ENCODE data around the gene TYMP.
"Not testable (repeated sequence)": the region's sequence is repeated elsewhere in the genome, so short reads cannot be mapped to it uniquely, and the experiment has no call there.

The TYMP gene

DNA sequence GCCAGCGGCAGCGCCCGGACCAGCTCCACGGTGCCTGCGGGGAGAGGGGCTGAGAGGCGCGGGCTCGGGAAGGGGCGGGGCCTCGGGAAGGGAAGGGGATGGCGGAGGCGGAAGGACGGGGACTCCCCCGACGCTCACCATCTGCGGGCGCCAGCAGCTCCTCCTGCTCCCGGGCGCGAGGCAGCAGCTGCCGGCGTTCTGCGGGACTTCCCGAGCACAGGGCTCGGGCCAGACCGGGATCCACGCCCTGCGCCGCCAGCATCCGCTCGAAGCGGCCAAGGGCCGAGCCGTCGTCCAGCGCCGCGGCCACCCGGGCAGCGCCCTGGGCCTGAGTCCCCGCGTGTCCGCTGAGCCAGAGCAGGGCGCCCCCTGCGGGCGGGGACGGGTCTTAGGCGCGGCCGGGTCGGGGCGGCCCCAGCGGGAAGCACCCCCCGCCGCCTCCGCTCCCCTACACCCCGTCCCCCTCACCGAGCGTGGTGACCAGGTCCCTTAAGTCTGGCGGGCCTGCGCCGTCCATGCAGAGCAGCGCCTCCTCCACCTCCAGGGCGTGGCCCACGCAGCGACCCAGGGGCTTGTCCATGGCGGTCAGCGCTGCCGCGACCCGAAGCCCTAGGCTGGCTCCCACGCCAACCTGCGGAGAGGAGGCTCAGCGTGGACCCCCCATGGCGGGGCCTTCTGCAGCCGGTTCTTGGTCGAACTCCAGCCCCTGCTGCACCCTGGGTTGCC, 3.5 kb downstream of the TYMP start:
- DNase-seq = peak; percentile 90
- no peaks in the 10 kb centered on the region for H3K27me3 Mint-ChIP-seq
- H3K27ac Mint-ChIP-seq = peak overlapping the region; percentile 93
- no peaks in the 10 kb centered on the region for H3K9me3 Mint-ChIP-seq
- H3K4me3 Mint-ChIP-seq = peak overlapping the region; percentile 92
- peaks cover 41% of the 10 kb centered on the region for H3K4me1 Mint-ChIP-seq (ENCODE audit: low read depth)
- peaks cover 60% of the 10 kb centered on the region for H3K36me3 Mint-ChIP-seq (ENCODE audit: low read depth)

DNA sequence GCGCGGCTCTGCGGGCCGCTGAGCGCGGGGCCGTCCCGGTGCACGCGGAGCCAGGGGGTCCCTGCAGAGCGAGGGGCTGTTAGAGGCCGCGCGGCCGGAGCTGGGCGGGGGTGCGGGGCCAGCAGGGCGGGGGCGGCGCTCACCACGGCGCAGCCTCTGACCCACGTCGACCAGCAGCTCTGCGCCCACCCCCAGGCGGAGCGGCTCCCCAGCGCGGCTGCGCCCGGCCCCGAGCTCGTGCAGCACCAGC, 4.0 kb downstream of the TYMP start:
- Mint-ChIP-seq H3K4me1 (ENCODE audit: low read depth) (peaks cover 39% of the 10 kb centered on the region), H3K4me3 (peak overlapping the region; percentile 92)
- no peak for DNase-seq

GRCh38 chr22:50525104-50525857, 4.5 kb downstream of the TYMP start, which contains the start of gene SCO2:
Gene SCO2, minus strand, starts transcription at chr22:50525598. Its CDS starts 1,187 bp downstream, at chr22:50524411.
- Mint-ChIP-seq H3K4me3 (peak within 1 kb of the TSS; percentile 92), H3K9me3 (no peaks in the 10 kb centered on the region), H3K4me1 (ENCODE audit: low read depth) (peaks cover 39% of the 10 kb centered on the region), H3K27me3 (no peaks in the 10 kb centered on the region), H3K27ac (peak within 1 kb of the TSS; percentile 93), H3K36me3 (ENCODE audit: low read depth) (peaks cover 67% of the 10 kb centered on the region)
- DNase-seq = peak; percentile 99

More for the DNA sequence above, 4.0 kb downstream of the TYMP start:
- Mint-ChIP-seq H3K27ac (peak overlapping the region; percentile 93), H3K27me3 (no peaks in the 10 kb centered on the region), H3K36me3 (ENCODE audit: low read depth) (peaks cover 62% of the 10 kb centered on the region), H3K9me3 (no peaks in the 10 kb centered on the region)

DNA sequence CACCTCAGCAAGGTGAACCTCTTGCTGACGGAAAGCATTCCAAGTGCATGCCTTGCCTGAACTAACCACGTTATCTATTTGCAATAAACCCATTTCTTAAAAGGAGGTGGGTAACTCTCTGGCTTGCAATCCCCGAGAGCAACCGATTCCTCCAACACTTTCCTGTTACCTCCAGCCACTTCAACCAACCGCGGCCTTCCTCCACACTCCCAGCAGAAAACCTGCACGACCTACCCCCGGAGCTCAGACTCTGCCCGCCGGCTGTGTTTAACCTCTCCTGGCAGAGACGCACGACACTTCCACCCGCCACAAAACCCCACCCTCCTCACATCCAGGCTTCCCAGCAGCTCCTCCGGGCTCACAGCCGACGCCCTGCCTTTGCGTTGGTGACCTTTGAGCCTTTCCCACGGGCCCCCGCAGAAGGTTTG, 5.1 kb downstream of the TYMP start:
- Mint-ChIP-seq H3K4me1 (ENCODE audit: low read depth) (peaks cover 39% of the 10 kb centered on the region), H3K4me3 (peak overlapping the region; percentile 92), H3K36me3 (ENCODE audit: low read depth) (peaks cover 73% of the 10 kb centered on the region), H3K27me3 (no peaks in the 10 kb centered on the region), H3K27ac (peak overlapping the region; percentile 93), H3K9me3 (no peaks in the 10 kb centered on the region)
- DNase-seq = no peak

GRCh38 chr22:50523806-50524675, 5.8 kb downstream of the TYMP start:
- peak overlapping the region; percentile 92 for H3K4me3 Mint-ChIP-seq
- peaks cover 78% of the 10 kb centered on the region for H3K36me3 Mint-ChIP-seq (ENCODE audit: low read depth)

GRCh38 chr22:50523458-50523805, 6.4 kb downstream of the TYMP start:
- H3K9me3 Mint-ChIP-seq = no peaks in the 10 kb centered on the region
- H3K27me3 Mint-ChIP-seq = no peaks in the 10 kb centered on the region
- peaks cover 80% of the 10 kb centered on the region for H3K36me3 Mint-ChIP-seq (ENCODE audit: low read depth)
- H3K27ac Mint-ChIP-seq = peak overlapping the region; percentile 74
- peak overlapping the region; percentile 92 for H3K4me3 Mint-ChIP-seq
- no peak for DNase-seq
- peaks cover 32% of the 10 kb centered on the region for H3K4me1 Mint-ChIP-seq (ENCODE audit: low read depth)

More at GRCh38 chr22:50523806-50524675, 5.8 kb downstream of the TYMP start:
- no peaks in the 10 kb centered on the region for H3K9me3 Mint-ChIP-seq
- H3K27me3 Mint-ChIP-seq = no peaks in the 10 kb centered on the region
- H3K27ac Mint-ChIP-seq = peak overlapping the region; percentile 93
- no peak for DNase-seq
- H3K4me1 Mint-ChIP-seq (ENCODE audit: low read depth) = peaks cover 38% of the 10 kb centered on the region

- Mint-ChIP-seq H3K4me3 (peak overlapping the region; percentile 92), H3K36me3 (ENCODE audit: low read depth) (peaks cover 80% of the 10 kb centered on the region), H3K9me3 (no peaks in the 10 kb centered on the region), H3K27ac (peak overlapping the region; percentile 74), H3K27me3 (no peaks in the 10 kb centered on the region), H3K4me1 (ENCODE audit: low read depth) (peaks cover 27% of the 10 kb centered on the region)
- no peak for DNase-seq
Measured at GRCh38 chr22:50522806-50523438, 6.9 kb downstream of the TYMP start.

- peaks cover 21% of the 10 kb centered on the region for H3K4me1 Mint-ChIP-seq (ENCODE audit: low read depth)
- H3K27me3 Mint-ChIP-seq = no peaks in the 10 kb centered on the region
- H3K27ac Mint-ChIP-seq = no peak overlapping the region
- peaks cover 80% of the 10 kb centered on the region for H3K36me3 Mint-ChIP-seq (ENCODE audit: low read depth)
- no peaks in the 10 kb centered on the region for H3K9me3 Mint-ChIP-seq
- no peak for DNase-seq
- H3K4me3 Mint-ChIP-seq = no peak overlapping the region
Measured at GRCh38 chr22:50522208-50522805, 7.5 kb downstream of the TYMP start.

DNA sequence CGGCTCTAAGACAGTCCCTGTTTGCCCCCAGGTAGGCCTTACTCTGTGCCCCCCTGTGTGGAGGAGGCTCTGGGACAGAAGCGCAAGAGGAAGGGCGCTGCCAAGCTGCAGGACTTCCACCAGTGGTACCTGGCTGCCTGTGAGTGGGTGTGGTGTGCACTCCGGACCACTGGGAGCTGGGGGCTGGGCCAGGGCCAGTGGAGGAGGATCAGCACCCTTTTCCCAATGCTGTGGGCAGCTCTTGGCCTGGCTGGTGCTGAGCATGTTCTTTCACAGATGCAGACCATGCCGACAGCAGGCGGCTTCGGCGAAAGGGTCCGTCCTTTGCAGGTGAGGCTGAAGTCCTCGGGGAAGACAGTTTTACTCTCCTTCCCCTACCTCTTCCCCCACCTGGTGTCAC, 8.1 kb downstream of the TYMP start:
- no peak overlapping the region for H3K27ac Mint-ChIP-seq
- peaks cover 15% of the 10 kb centered on the region for H3K4me1 Mint-ChIP-seq (ENCODE audit: low read depth)
- H3K36me3 Mint-ChIP-seq (ENCODE audit: low read depth) = peaks cover 82% of the 10 kb centered on the region
- H3K4me3 Mint-ChIP-seq = no peak overlapping the region
- H3K27me3 Mint-ChIP-seq = no peaks in the 10 kb centered on the region
- H3K9me3 Mint-ChIP-seq = no peaks in the 10 kb centered on the region
- no peak for DNase-seq

- peaks cover 16% of the 10 kb centered on the region for H3K4me1 Mint-ChIP-seq (ENCODE audit: low read depth)
- no peaks in the 10 kb centered on the region for H3K27me3 Mint-ChIP-seq
- no peak overlapping the region for H3K4me3 Mint-ChIP-seq
- H3K27ac Mint-ChIP-seq = no peak overlapping the region
- no peaks in the 10 kb centered on the region for H3K9me3 Mint-ChIP-seq
- no peak for DNase-seq
- H3K36me3 Mint-ChIP-seq (ENCODE audit: low read depth) = peaks cover 89% of the 10 kb centered on the region
Measured at GRCh38 chr22:50520826-50521453, 8.9 kb downstream of the TYMP start.

DNA sequence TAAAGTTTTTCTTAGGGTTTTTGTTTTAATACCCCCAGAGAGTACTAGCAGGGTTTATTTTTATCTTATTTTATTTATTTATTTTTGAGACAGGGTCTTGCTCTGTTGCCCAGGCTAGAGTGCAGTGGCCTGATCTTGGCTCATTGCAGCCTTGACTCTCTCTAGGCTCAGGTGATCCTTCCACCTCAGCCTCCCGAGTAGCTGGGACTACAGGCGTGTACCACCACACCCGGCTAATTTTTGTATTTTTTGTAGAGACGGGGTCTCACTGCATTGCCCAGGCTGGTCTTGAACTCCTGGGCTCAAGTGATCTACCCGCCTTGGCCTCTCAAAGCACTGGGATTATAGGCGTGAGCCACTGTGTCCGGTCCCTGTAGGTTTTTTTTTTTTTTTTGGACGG, 9.6 kb downstream of the TYMP start:
- H3K27ac Mint-ChIP-seq, DNase-seq, H3K4me3 Mint-ChIP-seq, H3K9me3 Mint-ChIP-seq, H3K27me3 Mint-ChIP-seq: not testable (repeated sequence)
- Mint-ChIP-seq H3K36me3 (ENCODE audit: low read depth) (peaks cover 94% of the 10 kb centered on the region), H3K4me1 (ENCODE audit: low read depth) (peaks cover 19% of the 10 kb centered on the region)

DNA sequence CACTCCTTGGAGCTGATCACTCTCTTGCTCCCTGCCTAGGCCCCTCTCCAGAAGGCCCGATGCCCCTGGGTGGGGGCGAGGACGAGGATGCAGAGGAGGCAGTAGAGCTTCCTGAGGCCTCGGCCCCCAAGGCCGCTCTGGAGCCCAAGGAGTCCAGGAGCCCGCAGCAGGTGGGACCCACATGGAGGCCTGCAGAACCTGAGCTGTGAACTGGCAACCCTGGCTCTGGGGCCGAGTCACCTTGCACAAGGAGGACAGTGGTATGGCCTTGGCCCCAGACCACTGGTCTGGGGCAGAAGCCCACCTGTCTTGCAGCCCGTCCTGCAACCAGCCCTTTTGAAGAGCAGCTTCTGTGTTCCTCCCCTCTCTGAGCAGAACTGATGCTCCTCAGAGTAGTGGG, 10.7 kb downstream of the TYMP start:
- no peak overlapping the region for H3K4me3 Mint-ChIP-seq
- H3K9me3 Mint-ChIP-seq = no peaks in the 10 kb centered on the region
- DNase-seq = no peak
- H3K27ac Mint-ChIP-seq = no peak overlapping the region
- H3K4me1 Mint-ChIP-seq (ENCODE audit: low read depth) = peaks cover 20% of the 10 kb centered on the region
- peaks cover 95% of the 10 kb centered on the region for H3K36me3 Mint-ChIP-seq (ENCODE audit: low read depth)
- no peaks in the 10 kb centered on the region for H3K27me3 Mint-ChIP-seq

DNA sequence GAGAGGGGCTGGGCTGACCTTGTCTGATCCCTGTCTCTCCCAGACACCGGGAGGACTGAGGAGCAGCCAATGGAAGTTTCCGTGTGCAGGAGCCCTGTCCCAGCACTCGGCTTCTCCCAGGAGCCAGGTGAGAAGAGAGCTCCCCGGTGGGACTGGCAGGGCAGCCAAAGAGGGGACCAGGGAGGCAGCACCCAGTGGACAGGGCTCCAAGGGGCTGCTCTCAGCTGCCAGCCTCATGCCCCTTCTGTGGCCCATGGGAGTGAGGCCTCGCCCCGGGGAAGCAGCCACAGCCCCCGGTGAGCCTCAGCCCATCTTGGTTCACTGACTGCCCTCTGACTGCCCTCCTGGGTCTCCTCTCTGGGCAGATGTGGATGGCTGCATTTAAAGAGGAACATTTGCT, 11.2 kb downstream of the TYMP start:
- H3K36me3 Mint-ChIP-seq (ENCODE audit: low read depth) = peaks cover 95% of the 10 kb centered on the region
- H3K9me3 Mint-ChIP-seq = no peaks in the 10 kb centered on the region
- peaks cover 19% of the 10 kb centered on the region for H3K4me1 Mint-ChIP-seq (ENCODE audit: low read depth)
- H3K27ac Mint-ChIP-seq = no peak overlapping the region
- no peak for DNase-seq
- H3K27me3 Mint-ChIP-seq = no peaks in the 10 kb centered on the region
- H3K4me3 Mint-ChIP-seq = no peak overlapping the region

Data from activated T-cell treated with anti-CD3 and anti-CD28 coated beads, Interleukin-2, amount 50 U/mL, for 24 hours (primary cell).